DLD1 (cell line): ENCODE data around the gene ZNF276.
"Not testable (repeated sequence)": the region's sequence is repeated elsewhere in the genome, so short reads cannot be mapped to it uniquely, and the experiment has no call there.

ENCODE experiments used
- in situ Hi-C: cut with HindIII; loops from 2 replicates; pipeline ENCODE4 v1.10.0; 2017; ENCODE audit warnings: low sequenced_read_pairs

The ZNF276 gene

GRCh38 chr16:89720813-89721545, at the start of gene ZNF276, which contains the start of gene VPS9D1:
ZNF276 (plus strand) TSS chr16:89721537; CDS start chr16:89721641, 104 bp downstream.
VPS9D1 (minus strand) TSS chr16:89720898; CDS start chr16:89720861, 37 bp downstream.
- in situ Hi-C loops = no loop called here

DNA sequence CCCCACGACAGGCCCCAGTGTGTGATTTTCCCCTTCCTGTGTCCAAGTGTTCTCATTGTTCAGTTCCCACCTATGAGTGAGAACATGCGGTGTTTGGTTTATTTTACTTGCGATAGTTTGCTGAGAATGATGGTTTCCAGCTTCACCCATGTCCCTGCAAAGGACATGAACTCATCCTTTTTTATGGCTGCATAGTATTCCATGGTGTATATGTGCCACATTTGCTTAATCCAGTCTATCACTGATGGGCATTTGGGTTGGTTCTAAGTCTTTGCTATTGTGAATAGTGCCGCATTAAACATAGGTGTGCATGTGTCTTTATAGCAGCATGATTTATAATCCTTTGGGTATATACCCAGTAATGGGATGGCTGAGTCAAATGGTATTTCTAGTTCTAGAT, 49.8 kb upstream of the ZNF276 start:
- in situ Hi-C loops = not testable (repeated sequence)

DNA sequence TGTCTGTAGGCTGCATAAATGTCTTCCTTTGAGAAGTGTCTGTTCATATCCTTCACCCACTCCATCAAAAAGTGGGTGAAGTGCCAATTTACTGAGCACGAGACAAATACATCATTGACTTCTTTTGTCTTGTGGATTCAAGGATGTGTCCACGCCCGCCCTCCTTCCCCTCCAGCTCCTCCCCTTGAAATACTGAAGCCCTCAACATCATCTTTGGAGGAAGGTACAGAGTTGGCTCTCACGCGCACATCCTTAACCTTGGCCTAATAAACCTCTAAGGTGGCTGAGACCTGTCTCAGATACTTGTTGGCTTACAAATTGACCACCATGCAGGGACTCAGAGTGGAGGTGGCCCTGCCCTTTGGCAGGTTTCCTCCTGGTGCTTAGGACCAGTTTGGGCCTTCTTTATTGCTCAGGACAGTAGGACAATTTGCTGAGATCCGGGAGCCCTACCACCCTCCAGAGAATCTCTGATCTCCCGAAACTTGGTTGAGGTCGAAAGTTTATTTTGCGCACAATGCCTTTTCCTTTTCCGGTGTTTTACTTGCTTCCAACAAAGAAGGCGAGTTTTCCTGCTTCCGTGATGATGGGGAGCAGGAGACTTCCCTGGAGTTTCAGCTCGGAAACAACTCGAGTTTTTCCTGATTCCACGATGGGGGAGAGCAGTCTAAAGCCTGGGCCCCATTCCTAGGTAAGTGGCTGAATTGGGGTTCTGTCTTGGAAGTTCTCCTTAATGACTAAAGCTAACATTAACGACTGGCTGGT, 49.0 kb upstream of the ZNF276 start:
- in situ Hi-C loops = no loop called here

GRCh38 chr16:89678258-89678657, 43.1 kb upstream of the ZNF276 start:
- in situ Hi-C loops = no loop called here

GRCh38 chr16:89685916-89686315, 35.4 kb upstream of the ZNF276 start:
- in situ Hi-C loops = no loop called here

- in situ Hi-C loops = no loop called here
Measured at GRCh38 chr16:89686520-89687091, 34.7 kb upstream of the ZNF276 start, which contains the start of gene CDK10. CDK10 (plus strand) TSS chr16:89686689; CDS start chr16:89686711, 22 bp downstream.

DNA sequence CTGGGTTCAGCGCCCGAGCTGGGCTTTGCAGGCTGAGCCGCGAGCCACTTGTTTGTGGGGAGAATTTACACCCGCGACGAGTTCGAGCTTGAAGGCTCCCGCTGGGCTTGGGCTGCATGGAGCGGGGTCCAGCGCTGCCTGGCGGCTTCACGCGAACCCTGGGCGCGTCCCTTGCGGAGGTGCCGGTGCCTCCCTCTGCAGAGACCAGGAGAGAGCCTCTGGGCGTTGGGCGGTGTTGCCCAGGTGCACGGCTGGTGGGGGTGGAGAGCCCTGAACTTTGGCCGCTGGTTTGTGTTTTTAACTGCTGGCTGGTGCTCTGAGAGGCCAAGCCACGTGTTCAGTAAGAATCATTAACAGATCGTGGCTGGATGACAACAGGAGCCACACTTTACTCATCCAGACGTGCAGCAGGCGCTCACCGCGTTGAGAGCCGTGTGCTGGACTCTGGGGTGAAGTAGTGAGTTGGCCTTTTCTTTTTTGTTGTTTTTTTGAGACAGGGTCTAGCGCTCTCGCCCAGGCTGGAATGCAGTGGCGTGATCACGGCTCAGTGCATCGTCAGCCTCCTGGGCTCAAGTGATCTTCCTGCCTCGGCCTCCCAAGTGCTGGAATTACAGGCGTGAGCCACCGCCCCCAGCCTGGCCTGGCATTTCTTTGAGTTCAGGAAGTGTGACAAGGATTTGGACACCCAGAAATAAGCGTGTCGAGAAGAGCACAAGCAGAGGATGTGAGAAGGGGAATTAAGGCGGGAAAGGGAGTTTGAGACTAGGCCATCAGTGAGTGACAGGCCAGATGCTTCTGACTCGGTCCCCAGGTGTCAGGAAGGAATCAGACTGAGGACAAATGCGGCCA, 34.0 kb upstream of the ZNF276 start:
- in situ Hi-C loops = no loop called here

GRCh38 chr16:89688395-89688794, 32.9 kb upstream of the ZNF276 start:
- in situ Hi-C loops = no loop called here

DNA sequence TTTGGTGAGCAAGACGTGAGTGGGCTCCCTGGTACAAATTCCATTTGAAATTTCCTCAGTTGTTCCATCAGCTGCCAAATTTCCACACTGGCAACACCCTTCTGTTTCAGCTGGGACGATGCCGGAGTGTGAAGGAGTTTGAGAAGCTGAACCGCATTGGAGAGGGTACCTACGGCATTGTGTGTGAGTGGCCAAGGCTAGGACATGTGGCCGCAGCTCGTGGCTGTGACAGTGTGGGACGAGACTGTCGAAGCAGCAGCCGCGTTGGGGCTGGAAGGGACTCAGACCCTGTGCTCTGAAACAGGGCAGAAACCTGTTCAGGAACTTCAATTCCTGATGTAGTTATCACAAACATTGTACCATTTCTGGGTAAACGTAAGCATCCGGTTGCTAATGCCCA, 32.2 kb upstream of the ZNF276 start:
- in situ Hi-C loops = no loop called here

GRCh38 chr16:89689621-89690020, 31.7 kb upstream of the ZNF276 start:
- in situ Hi-C loops = not testable (repeated sequence)

DNA sequence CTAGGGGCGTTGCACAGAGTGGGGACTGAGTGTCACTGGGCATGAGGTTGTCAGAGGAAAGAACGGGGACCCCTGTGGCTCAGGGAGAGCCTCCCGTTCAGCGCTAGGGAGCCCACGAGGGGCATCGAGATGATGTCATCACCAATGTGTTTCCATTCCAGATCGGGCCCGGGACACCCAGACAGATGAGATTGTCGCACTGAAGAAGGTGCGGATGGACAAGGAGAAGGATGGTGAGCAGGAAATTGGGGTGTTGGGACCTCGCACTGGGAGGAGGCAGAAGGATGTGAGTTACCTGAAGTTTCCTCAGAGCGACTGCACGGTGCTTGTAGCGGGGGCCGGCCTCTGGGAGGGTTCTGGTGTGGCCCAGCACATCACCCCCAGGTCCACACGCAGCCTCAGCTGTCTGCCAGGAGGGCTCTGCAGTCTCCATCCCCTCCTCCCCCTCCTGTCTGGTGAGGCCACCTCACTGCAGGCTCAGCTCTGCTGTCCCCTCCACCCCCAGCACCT, 30.9 kb upstream of the ZNF276 start:
- in situ Hi-C loops = no loop called here

- in situ Hi-C loops = no loop called here
Measured at GRCh38 chr16:89691231-89691985, 29.9 kb upstream of the ZNF276 start.

GRCh38 chr16:89691986-89692569, 29.3 kb upstream of the ZNF276 start:
- in situ Hi-C loops = no loop called here

DNA sequence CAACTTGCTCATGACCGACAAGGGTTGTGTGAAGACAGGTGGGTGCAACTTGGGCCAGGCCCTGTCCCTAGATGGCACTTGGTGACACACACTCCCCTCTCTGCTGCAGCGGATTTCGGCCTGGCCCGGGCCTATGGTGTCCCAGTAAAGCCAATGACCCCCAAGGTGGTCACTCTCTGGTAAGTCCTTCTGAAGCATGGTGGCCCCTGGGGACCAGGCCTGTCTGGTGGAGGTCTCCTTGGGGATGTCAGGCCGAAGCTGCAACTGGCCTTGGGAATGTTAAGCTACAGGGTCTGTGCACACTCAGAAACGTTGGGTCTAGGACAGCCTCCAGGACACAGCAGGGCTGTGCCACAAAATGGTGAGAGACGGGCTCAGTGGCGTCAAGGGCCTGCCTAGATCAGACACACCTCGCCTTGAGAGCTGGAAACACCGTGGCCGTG, 28.0 kb upstream of the ZNF276 start:
- in situ Hi-C loops = no loop called here

DNA sequence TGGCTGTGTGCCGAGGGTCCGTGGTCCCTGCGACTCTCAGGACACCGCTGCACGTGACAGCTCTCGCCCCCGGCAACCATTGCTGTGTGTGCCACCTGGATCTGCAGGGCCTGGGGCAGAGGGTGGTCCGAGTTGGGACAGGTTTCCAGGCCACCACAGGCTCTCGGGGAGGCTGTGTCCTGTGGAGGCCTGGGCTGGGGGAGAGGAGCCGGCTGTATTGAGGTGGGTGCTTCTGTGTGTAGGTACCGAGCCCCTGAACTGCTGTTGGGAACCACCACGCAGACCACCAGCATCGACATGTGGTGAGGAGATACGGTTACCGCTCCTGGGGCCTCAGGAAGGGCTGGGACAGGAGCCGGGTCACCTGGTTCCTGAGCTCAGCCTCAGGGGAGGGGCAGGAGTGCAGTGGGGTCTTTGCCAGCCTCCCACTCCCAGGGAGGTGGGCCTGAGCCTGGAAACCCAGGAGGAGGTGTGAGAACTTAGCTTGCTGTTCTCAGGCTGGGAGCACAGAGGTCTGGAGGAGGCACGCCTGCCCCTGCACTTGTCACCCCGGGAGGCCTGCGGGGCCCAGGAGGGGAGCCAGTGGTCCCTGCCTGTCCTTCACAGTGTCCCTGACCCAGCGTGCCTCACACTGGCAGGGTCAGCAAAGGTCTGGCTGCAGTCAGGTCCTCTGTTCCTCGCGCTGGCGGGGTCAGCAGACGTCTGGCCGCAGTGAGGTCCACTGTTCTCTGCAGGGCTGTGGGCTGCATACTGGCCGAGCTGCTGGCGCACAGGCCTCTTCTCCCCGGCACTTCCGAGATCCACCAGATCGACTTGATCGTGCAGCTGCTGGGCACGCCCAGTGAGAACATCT, 27.2 kb upstream of the ZNF276 start:
- in situ Hi-C loops = no loop called here

DNA sequence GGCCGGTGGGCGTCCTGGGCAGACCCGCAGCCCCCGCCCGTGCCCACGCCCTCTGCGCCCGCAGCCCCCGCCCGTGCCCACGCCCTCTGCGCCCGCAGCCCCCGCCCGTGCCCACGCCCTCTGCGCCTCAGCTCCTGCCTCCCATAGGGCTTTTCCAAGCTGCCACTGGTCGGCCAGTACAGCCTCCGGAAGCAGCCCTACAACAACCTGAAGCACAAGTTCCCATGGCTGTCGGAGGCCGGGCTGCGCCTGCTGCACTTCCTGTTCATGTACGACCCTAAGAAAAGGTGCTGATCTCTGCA, 26.6 kb upstream of the ZNF276 start:
- in situ Hi-C loops = not testable (repeated sequence)

- in situ Hi-C loops = no loop called here
Measured at GRCh38 chr16:89695086-89695874, 26.1 kb upstream of the ZNF276 start.
